ENCODE measurements around the gene SMARCD3.

GRCh38 chr7:151274396-151274795 is 25.9 kb upstream of the SMARCD3 start:
- TF ChIP-seq, protein P1, sequence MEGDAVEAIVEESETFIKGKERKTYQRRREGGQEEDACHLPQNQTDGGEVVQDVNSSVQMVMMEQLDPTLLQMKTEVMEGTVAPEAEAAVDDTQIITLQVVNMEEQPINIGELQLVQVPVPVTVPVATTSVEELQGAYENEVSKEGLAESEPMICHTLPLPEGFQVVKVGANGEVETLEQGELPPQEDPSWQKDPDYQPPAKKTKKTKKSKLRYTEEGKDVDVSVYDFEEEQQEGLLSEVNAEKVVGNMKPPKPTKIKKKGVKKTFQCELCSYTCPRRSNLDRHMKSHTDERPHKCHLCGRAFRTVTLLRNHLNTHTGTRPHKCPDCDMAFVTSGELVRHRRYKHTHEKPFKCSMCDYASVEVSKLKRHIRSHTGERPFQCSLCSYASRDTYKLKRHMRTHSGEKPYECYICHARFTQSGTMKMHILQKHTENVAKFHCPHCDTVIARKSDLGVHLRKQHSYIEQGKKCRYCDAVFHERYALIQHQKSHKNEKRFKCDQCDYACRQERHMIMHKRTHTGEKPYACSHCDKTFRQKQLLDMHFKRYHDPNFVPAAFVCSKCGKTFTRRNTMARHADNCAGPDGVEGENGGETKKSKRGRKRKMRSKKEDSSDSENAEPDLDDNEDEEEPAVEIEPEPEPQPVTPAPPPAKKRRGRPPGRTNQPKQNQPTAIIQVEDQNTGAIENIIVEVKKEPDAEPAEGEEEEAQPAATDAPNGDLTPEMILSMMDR (IDR thresholded peaks at IDR 0.05), result no peak
- no peak for TF ChIP-seq ZFX (IDR thresholded peaks at IDR 0.05; ENCODE audit: borderline replicate concordance)

Measured in 22Rv1 (cell line).